B cell (primary cell): Measurements from ENCODE around the gene DCAF6. TPM values are rescaled to one million over a fixed set of nuclear protein-coding genes. Genes with fewer than 3 reads are reported as not detected.
"Not testable (repeated sequence)": the region's sequence is repeated elsewhere in the genome, so short reads cannot be mapped to it uniquely, and the experiment has no call there.

ENCODE experiments used
- ATAC-seq: fragments of 200-7000 bp; cut with Tn5 transposase; one replicate; pipeline ENCODE4 v1.10.0; 2021; ENCODE audit warnings: low read depth, mild to moderate bottlenecking, moderate number of reproducible peaks, moderate library complexity
- CTCF ChIA-PET: fragments of 350-600 bp; sonication (Branson Sonifier 250); formaldehyde crosslinking; loops from one replicate; lab custom pipeline; 2021; ENCODE audit warnings: antibody characterized with exemption, inconsistent platforms; lab: Charles Lee
- POLR2A ChIA-PET: fragments of 350-600 bp; sonication (Branson Sonifier 250); formaldehyde crosslinking; loops from one replicate; lab custom pipeline; 2021; ENCODE audit warnings: antibody characterized with exemption; lab: Charles Lee
- DNase-seq: peaks from one replicate; pipeline ENCODE4 v3.0.0; 2013
- H2AFZ ChIP-seq: 2 replicates; pipeline ENCODE4 v1.6.1; 2012; ENCODE audit warnings: mild to moderate bottlenecking, low read depth, low read length; ENCODE audit not compliant: insufficient read depth, poor library complexity, severe bottlenecking
- H3K27ac ChIP-seq, 2 donors: 1 replicate in 1 of 2; 2 replicates in 1 of 2; pipeline ENCODE4 v1.5.1; 2012 to 2013; ENCODE audit warnings: low read length in 2 of 2, mild to moderate bottlenecking in 2 of 2, moderate library complexity in 1 of 2
- H3K27me3 ChIP-seq, 4 experiments: fragments of 200-600 bp in 1 of 4; sonication (generic) in 1 of 4; replicated peaks in 1 of 4; 1 replicate in 2 of 4; 2 replicates in 2 of 4; pipeline versions ENCODE4 v1.6.1 to v1.7.0; 2013 to 2016; ENCODE audit warnings: low read length in 3 of 4, mild to moderate bottlenecking in 2 of 4, mixed read lengths in 1 of 4, moderate library complexity in 1 of 4; ENCODE audit not compliant: insufficient read depth in 4 of 4, control insufficient read depth in 3 of 4; ENCODE audit errors: control extremely low read depth in 1 of 4
- H3K36me3 ChIP-seq, 2 experiments: replicated peaks in 1 of 2; 1 replicate in 1 of 2; 2 replicates in 1 of 2; pipeline versions ENCODE4 v1.6.1 to v1.7.1; 2013; ENCODE audit warnings: low read length in 1 of 2; ENCODE audit not compliant: insufficient read depth in 2 of 2, control insufficient read depth in 1 of 2; ENCODE audit errors: control extremely low read depth in 1 of 2, extremely low read depth in 1 of 2
- H3K4me1 ChIP-seq, 2 donors: fragments of 200-600 bp in 1 of 2; sonication (generic) in 1 of 2; 1 replicate in 1 of 2; 2 replicates in 1 of 2; pipeline versions ENCODE4 v1.5.1 to v1.6.1; 2013 to 2017; ENCODE audit warnings: low read length in 2 of 2; ENCODE audit not compliant: control insufficient read depth in 2 of 2, insufficient read depth in 2 of 2
- H3K4me2 ChIP-seq: replicated peaks from 2 replicates; pipeline ENCODE3; 2012; ENCODE audit warnings: mild to moderate bottlenecking, low read depth, low read length; ENCODE audit not compliant: poor library complexity, severe bottlenecking
- H3K4me3 ChIP-seq, 5 experiments: fragments of 200-600 bp in 1 of 5; sonication (generic) in 1 of 5; 1 replicate in 3 of 5; 2 replicates in 2 of 5; pipeline versions ENCODE4 v1.5.1 to v1.7.0; 2011 to 2016; ENCODE audit warnings: low read length in 4 of 5, mild to moderate bottlenecking in 4 of 5, low read depth in 2 of 5, control low read depth in 1 of 5, moderate library complexity in 1 of 5; ENCODE audit not compliant: insufficient read depth in 1 of 5; ENCODE audit errors: control extremely low read depth in 1 of 5, extremely low read depth in 1 of 5
- H3K79me2 ChIP-seq: fragments of 200-600 bp; sonication (generic); one replicate; pipeline ENCODE4 v1.6.0; 2016; ENCODE audit warnings: low read length; ENCODE audit not compliant: control insufficient read depth, insufficient read depth
- H3K9ac ChIP-seq: fragments of 200-600 bp; sonication (generic); 2 replicates; pipeline ENCODE4 v1.6.1; 2017; ENCODE audit warnings: mild to moderate bottlenecking, low read length, moderate library complexity
- H3K9me3 ChIP-seq, 3 donors: one replicate each; pipeline versions ENCODE4 v1.6.1 to v1.7.1; 2013; ENCODE audit warnings: low read length in 2 of 3; ENCODE audit not compliant: control insufficient read depth in 2 of 3, insufficient read depth in 1 of 3; ENCODE audit errors: control extremely low read depth in 1 of 3
- H4K20me1 ChIP-seq: 2 replicates; pipeline ENCODE4 v1.6.0; 2012; ENCODE audit warnings: mild to moderate bottlenecking, low read length; ENCODE audit not compliant: insufficient read depth, control insufficient read depth, poor library complexity, severe bottlenecking
- H3K27ac Mint-ChIP-seq: one replicate; pipeline ENCODE4 v1.8.0; 2021; ENCODE audit warnings: mixed read lengths
- H3K27me3 Mint-ChIP-seq: one replicate; pipeline ENCODE4 v1.8.0; 2021; ENCODE audit warnings: mixed read lengths
- H3K4me1 Mint-ChIP-seq: one replicate; pipeline ENCODE4 v1.8.0; 2021; ENCODE audit warnings: mixed read lengths
- H3K4me3 Mint-ChIP-seq: one replicate; pipeline ENCODE4 v1.8.0; 2021; ENCODE audit warnings: mixed read lengths
- H3K9me3 Mint-ChIP-seq: one replicate; pipeline ENCODE4 v1.8.0; 2022; ENCODE audit warnings: mixed read lengths; ENCODE audit not compliant: insufficient read depth
- EZH2 ChIP-seq: IDR thresholded peaks from 2 replicates; pipeline ENCODE4 v1.6.1; 2012; ENCODE audit warnings: borderline replicate concordance, low read depth, mild to moderate bottlenecking, moderate library complexity, low read length; ENCODE audit not compliant: insufficient read depth, poor library complexity, severe bottlenecking
- WGBS: methylation state at CpG from one replicate; pipeline ENCODE4 v1.1.5; 2013; ENCODE audit warnings: missing lambda C conversion rate; ENCODE audit not compliant: insufficient coverage; 5-methylcytosine and 5-hydroxymethylcytosine counted together
- intact Hi-C: fragments of 100-400 bp; cut with micrococcal nuclease; formaldehyde crosslinking; loops from one replicate; pipeline ENCODE4 v1.10.0; 2022
- polyA minus RNA-seq: library from RNA; depleted of rRNA, polyadenylated mRNA; stranded (reverse); fragments of >200 nt; gene quantifications from 2 replicates; pipeline ENCODE4 v1.2.3, GENCODE V29; 2012
- polyA plus RNA-seq: library from polyadenylated mRNA; depleted of rRNA; stranded (reverse); fragments of >200 nt; gene quantifications from 2 replicates; pipeline ENCODE4 v1.2.3, GENCODE V29; 2012
- total RNA-seq, 2 donors: library from RNA; stranded (reverse); fragments of 120-200 nt in 1 of 2; gene quantifications; 1 replicate in 1 of 2; 2 replicates in 1 of 2; pipeline versions ENCODE4 v1.2.3 to v1.2.4, GENCODE V29; 2013 to 2022
- TF ChIP-seq, protein P1 (sequence below): fragments of 200-600 bp; IDR thresholded peaks from one replicate; pipeline ENCODE4 v1.8.0; 2022; ENCODE audit warnings: antibody characterized with exemption, mild to moderate bottlenecking

The DCAF6 gene, protein sequence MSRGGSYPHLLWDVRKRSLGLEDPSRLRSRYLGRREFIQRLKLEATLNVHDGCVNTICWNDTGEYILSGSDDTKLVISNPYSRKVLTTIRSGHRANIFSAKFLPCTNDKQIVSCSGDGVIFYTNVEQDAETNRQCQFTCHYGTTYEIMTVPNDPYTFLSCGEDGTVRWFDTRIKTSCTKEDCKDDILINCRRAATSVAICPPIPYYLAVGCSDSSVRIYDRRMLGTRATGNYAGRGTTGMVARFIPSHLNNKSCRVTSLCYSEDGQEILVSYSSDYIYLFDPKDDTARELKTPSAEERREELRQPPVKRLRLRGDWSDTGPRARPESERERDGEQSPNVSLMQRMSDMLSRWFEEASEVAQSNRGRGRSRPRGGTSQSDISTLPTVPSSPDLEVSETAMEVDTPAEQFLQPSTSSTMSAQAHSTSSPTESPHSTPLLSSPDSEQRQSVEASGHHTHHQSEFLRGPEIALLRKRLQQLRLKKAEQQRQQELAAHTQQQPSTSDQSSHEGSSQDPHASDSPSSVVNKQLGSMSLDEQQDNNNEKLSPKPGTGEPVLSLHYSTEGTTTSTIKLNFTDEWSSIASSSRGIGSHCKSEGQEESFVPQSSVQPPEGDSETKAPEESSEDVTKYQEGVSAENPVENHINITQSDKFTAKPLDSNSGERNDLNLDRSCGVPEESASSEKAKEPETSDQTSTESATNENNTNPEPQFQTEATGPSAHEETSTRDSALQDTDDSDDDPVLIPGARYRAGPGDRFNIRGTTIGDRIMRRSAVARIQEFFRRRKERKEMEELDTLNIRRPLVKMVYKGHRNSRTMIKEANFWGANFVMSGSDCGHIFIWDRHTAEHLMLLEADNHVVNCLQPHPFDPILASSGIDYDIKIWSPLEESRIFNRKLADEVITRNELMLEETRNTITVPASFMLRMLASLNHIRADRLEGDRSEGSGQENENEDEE
- 40.0 and 40.4 TPM in 2 replicates for total RNA-seq
- total RNA-seq (2013) = 31.0 TPM
- polyA plus RNA-seq = 17.5 and 23.0 TPM in 2 replicates
- polyA minus RNA-seq = 11.9 and 21.6 TPM in 2 replicates

DNA sequence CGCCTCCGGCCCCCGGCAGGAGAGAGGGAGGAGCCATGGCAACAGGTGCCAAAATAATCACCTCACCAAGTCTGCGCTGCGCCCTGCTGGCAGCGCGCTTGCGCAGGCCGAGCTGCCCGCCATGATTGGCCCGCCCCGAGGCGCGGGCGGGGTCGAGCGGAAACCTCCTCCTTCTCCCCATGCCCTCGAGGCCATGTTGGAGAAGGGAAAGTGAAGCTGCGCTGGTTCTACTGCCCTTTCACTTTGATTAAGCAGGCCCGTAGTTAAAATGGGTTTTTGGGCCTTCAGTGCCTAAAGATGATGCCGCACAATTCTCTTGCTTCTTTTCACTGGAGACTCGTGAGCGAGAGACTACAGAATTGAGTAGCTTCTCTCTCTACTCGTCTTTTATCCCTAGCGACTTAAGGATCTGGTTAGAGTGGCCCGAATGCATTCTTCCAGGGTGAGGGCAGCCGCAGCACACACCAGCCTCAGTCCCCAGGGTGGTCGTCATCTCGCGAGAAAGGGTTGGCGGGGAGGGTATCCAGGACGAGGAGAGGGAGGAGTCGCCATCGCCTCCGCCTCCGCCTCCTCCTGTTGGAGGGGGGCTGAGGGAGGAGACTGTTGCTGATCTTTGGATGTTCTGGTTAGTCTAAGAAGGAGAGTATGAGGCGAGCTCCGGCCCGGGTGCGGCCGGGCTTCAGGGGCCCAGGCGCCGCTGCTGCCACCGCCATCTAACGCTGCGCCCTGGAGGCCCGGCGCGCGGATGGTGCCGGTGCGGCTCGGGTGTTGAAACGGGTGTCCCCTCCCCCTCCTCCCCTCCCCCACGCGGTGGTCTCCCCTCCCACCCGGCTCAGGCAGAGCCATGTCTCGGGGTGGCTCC lies at the start of gene DCAF6:
Gene DCAF6 (plus strand): TSS at position 616 of the 862 bp plus-strand sequence. CDS start 229 bp downstream, at position 845.
- peaks cover 78% of the 10 kb centered on the region for H3K79me2 ChIP-seq
- Mint-ChIP-seq H3K9me3 (no peaks in the 10 kb centered on the region), H3K4me3 (peak within 1 kb of the TSS; percentile 95), H3K27ac (peak within 1 kb of the TSS; percentile 100), H3K4me1 (peaks cover 35% of the 10 kb centered on the region), H3K27me3 (no peaks in the 10 kb centered on the region)
- H3K27ac ChIP-seq = peak within 1 kb of the TSS; percentile 87 to 95
- DNase-seq (peak; percentile 99), ATAC-seq (peak; percentile 78)
- H3K9me3 ChIP-seq = no peaks in the 10 kb centered on the region
- CTCF ChIA-PET = interaction anchor here (1.1 to 1.4 kb wide), 3 partner anchors 9 to 1060 kb away, joined by 3 read pairs; partner anchors contain the start of genes POU2F1 and TADA1
- WGBS = 0% methylated on average over 29 of the region's 58 CpGs
- H3K4me1 ChIP-seq = peaks cover 10 to 27% of the 10 kb centered on the region in 2 donors
- TF ChIP-seq EZH2 = no peak
- TF ChIP-seq, protein P1, sequence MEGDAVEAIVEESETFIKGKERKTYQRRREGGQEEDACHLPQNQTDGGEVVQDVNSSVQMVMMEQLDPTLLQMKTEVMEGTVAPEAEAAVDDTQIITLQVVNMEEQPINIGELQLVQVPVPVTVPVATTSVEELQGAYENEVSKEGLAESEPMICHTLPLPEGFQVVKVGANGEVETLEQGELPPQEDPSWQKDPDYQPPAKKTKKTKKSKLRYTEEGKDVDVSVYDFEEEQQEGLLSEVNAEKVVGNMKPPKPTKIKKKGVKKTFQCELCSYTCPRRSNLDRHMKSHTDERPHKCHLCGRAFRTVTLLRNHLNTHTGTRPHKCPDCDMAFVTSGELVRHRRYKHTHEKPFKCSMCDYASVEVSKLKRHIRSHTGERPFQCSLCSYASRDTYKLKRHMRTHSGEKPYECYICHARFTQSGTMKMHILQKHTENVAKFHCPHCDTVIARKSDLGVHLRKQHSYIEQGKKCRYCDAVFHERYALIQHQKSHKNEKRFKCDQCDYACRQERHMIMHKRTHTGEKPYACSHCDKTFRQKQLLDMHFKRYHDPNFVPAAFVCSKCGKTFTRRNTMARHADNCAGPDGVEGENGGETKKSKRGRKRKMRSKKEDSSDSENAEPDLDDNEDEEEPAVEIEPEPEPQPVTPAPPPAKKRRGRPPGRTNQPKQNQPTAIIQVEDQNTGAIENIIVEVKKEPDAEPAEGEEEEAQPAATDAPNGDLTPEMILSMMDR = no peak
- peak within 1 kb of the TSS; percentile 84 for H3K4me2 ChIP-seq
- no peaks in the 10 kb centered on the region for H3K36me3 ChIP-seq
- intact Hi-C loops = loop anchor here (1.0 to 10.0 kb wide), 13 partner anchors 69 to 1431 kb away; partner anchors contain the start of genes BLZF1, CREG1, NME7 and POGK
- H3K27me3 ChIP-seq = no peaks in the 10 kb centered on the region
- H2AFZ ChIP-seq = peak within 1 kb of the TSS; percentile 95
- peak within 1 kb of the TSS; percentile 90 for H3K9ac ChIP-seq
- peak within 1 kb of the TSS; percentile 79 to 96 (median 94) for H3K4me3 ChIP-seq
- H4K20me1 ChIP-seq = no peaks in the 10 kb centered on the region
- POLR2A ChIA-PET = interaction anchor here (0.7 to 1.2 kb wide), 9 partner anchors 9 to 1060 kb away, joined by 3 to 4 read pairs (median 3); partner anchors contain the start of genes MPZL1, POU2F1 and TADA1

DNA sequence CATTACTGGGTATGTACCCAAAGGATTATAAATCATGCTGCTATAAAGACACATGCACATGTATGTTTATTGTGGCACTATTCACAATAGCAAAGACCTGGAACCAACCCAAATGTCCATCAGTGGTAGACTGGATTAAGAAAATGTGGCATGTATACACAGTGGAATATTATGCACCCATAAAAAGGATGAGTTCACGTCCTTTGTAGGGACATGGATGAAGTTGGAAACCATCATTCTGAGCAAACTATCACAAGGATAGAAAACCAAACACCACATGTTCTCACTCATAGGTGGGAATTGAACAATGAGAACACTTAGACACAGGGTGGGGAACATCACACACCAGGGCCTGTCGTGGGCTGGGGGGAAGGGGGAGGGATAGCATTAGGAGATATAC lies 49.3 kb upstream of the DCAF6 start:
- H3K4me3 Mint-ChIP-seq, H3K36me3 ChIP-seq, H3K27ac ChIP-seq, H3K27ac Mint-ChIP-seq, H3K9me3 ChIP-seq, ATAC-seq, H3K4me3 ChIP-seq, H3K9me3 Mint-ChIP-seq, H3K9ac ChIP-seq, H2AFZ ChIP-seq, CTCF ChIA-PET, H3K27me3 Mint-ChIP-seq, H4K20me1 ChIP-seq, H3K79me2 ChIP-seq, H3K4me1 ChIP-seq, intact Hi-C loops, H3K27me3 ChIP-seq, H3K4me2 ChIP-seq, H3K4me1 Mint-ChIP-seq, DNase-seq, POLR2A ChIA-PET: not testable (repeated sequence)
- WGBS = no CpG with 5 or more reads among the region's 2 CpGs
